Prostate gland (tissue), 2 donors: Measurements from ENCODE around the gene UGT1A3. TPM values are rescaled to one million over a fixed set of nuclear protein-coding genes. Genes with fewer than 3 reads are reported as not detected.

Source experiments
- DNase-seq: peaks from one replicate; pipeline ENCODE4 v3.0.0-alpha.2; 2019; ENCODE audit warnings: low spot score
- H3K27ac ChIP-seq, 2 donors: fragments of 200-600 bp; sonication (generic); 2 replicates each; pipeline ENCODE4 v1.5.1; 2017 to 2019
- H3K27me3 ChIP-seq: fragments of 200-600 bp; sonication (generic); replicated peaks from 2 replicates; pipeline ENCODE4 v1.5.1; 2019; ENCODE audit not compliant: insufficient read depth
- H3K36me3 ChIP-seq, 2 donors: fragments of 200-600 bp; sonication (generic); 1 replicate in 1 of 2; 2 replicates in 1 of 2; pipeline versions ENCODE4 v1.5.1 to v1.8.1; 2017 to 2019
- H3K4me1 ChIP-seq: fragments of 200-600 bp; sonication (generic); replicated peaks from 2 replicates; pipeline ENCODE4 v1.5.1; 2019
- H3K4me3 ChIP-seq, 2 donors: fragments of 200-600 bp; sonication (generic); 2 replicates each; pipeline ENCODE4 v1.5.1; 2017 to 2019
- H3K9me3 ChIP-seq: fragments of 200-600 bp; sonication (generic); 2 replicates; pipeline ENCODE4 v1.5.1; 2017
- POLR2A ChIP-seq: fragments of 450-650 bp; IDR thresholded peaks from one replicate; pipeline ENCODE4 v1.6.1; 2016; ENCODE audit warnings: antibody characterized with exemption, mild to moderate bottlenecking
- POLR2AphosphoS5 ChIP-seq: sonication (generic); formaldehyde crosslinking; IDR thresholded peaks from one replicate; pipeline ENCODE4 v1.6.1; 2017; ENCODE audit warnings: antibody characterized with exemption
- WGBS: methylation state at CpG from one replicate; pipeline ENCODE4 v1.1.5; 2018; 5-methylcytosine and 5-hydroxymethylcytosine counted together
- intact Hi-C: fragments of 100-400 bp; cut with DNase I; formaldehyde crosslinking; loops from one replicate; pipeline ENCODE4 v1.14.2; 2022
- total RNA-seq, 2 donors: library from RNA; depleted of rRNA; stranded (reverse); fragments of >200 nt; gene quantifications; one replicate each; pipeline ENCODE4 v1.1.0, GENCODE V29; 2016
- TF ChIP-seq, protein P1 (sequence below), 4 experiments: fragments of 200-600 bp in 2 of 4; fragments of 450-650 bp in 2 of 4; sonication (generic) in 2 of 4; IDR thresholded peaks; 1 replicate in 3 of 4; 2 replicates in 1 of 4; pipeline ENCODE4 v1.5.1; 2016 to 2019; ENCODE audit warnings: antibody characterized with exemption in 4 of 4, mild to moderate bottlenecking in 2 of 4, moderate library complexity in 2 of 4

UGT1A3 gene
- total RNA-seq, 2 donors from 2014 or later, result 0.64 TPM; not detected in 1

DNA sequence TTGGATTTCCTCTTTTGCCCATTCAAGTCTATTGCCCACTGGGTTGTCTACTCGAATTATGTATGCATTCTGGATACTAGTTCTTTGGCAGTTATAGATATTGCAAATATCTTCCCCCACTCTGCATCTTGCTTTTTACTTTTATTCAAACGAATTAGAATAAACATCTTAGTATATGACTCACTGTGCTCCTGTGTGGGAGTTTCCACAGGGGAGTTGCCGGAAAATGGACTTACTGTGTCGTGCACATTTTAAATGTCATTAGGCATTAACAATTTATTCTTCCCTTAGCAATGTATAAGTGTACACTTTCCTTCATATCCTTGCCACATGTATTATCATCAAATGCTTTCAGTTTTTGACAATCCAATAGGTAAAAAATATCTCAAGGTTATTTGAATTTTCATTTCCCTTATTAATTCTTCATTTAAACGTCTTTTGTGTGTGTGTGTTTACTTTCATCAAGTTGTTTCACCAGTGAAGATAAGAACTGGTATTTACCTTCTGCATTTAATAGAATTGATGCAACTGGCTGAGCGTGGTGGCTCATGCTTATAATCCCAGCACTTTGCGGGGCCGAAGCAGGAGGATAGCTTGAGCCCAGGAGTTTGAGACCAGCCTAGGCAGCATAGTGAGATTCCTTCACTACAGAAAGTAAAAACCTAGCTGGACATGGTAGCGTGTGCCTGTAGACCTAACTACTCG is 20.8 kb upstream of the UGT1A3 start:
- WGBS, result 61% methylated on average over 10 of the region's 10 CpGs
- no peaks in the 10 kb centered on the region for H3K36me3 ChIP-seq
- H3K9me3 ChIP-seq, result no peaks in the 10 kb centered on the region
- H3K4me1 ChIP-seq, result no peaks in the 10 kb centered on the region
- intact Hi-C loops, result no loop called here
- no peak overlapping the region for H3K27ac ChIP-seq
- no peak overlapping the region for H3K4me3 ChIP-seq
- no peak for DNase-seq
- TF ChIP-seq POLR2AphosphoS5, result no peak
- TF ChIP-seq, protein P1, sequence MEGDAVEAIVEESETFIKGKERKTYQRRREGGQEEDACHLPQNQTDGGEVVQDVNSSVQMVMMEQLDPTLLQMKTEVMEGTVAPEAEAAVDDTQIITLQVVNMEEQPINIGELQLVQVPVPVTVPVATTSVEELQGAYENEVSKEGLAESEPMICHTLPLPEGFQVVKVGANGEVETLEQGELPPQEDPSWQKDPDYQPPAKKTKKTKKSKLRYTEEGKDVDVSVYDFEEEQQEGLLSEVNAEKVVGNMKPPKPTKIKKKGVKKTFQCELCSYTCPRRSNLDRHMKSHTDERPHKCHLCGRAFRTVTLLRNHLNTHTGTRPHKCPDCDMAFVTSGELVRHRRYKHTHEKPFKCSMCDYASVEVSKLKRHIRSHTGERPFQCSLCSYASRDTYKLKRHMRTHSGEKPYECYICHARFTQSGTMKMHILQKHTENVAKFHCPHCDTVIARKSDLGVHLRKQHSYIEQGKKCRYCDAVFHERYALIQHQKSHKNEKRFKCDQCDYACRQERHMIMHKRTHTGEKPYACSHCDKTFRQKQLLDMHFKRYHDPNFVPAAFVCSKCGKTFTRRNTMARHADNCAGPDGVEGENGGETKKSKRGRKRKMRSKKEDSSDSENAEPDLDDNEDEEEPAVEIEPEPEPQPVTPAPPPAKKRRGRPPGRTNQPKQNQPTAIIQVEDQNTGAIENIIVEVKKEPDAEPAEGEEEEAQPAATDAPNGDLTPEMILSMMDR (IDR thresholded peaks at IDR 0.05), result no peak
- TF ChIP-seq POLR2A, result no peak
- H3K27me3 ChIP-seq, result no peaks in the 10 kb centered on the region

DNA sequence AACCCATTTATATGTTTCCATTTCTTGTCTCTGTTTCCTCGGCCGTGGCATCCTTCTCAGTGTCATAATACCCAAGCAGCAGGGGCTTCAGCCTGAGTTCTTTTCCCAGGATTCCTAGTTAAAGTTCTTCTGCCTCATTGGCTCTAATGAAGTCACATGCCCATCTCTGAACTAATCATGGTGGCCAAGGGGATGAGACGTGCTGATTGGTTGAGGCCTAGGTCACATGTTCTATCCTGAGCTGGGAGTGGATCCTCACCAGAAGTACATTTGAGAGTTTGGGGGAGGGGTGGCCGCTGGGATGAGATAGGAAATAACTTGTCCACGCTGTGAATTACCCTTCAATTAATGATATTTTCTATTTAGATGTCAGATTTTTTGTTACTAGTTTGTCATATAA is 19.9 kb upstream of the UGT1A3 start:
- H3K9me3 ChIP-seq, result no peaks in the 10 kb centered on the region
- no peaks in the 10 kb centered on the region for H3K27me3 ChIP-seq
- DNase-seq, result no peak
- no peaks in the 10 kb centered on the region for H3K36me3 ChIP-seq
- intact Hi-C loops, result no loop called here
- TF ChIP-seq POLR2A, result no peak
- TF ChIP-seq, protein P1 (IDR thresholded peaks at IDR 0.05), result no peak
- no peak for TF ChIP-seq POLR2AphosphoS5
- no peak overlapping the region for H3K4me3 ChIP-seq
- H3K27ac ChIP-seq, result no peak overlapping the region
- no peaks in the 10 kb centered on the region for H3K4me1 ChIP-seq
- WGBS, result 83% methylated on average over 5 of the region's 5 CpGs

DNA sequence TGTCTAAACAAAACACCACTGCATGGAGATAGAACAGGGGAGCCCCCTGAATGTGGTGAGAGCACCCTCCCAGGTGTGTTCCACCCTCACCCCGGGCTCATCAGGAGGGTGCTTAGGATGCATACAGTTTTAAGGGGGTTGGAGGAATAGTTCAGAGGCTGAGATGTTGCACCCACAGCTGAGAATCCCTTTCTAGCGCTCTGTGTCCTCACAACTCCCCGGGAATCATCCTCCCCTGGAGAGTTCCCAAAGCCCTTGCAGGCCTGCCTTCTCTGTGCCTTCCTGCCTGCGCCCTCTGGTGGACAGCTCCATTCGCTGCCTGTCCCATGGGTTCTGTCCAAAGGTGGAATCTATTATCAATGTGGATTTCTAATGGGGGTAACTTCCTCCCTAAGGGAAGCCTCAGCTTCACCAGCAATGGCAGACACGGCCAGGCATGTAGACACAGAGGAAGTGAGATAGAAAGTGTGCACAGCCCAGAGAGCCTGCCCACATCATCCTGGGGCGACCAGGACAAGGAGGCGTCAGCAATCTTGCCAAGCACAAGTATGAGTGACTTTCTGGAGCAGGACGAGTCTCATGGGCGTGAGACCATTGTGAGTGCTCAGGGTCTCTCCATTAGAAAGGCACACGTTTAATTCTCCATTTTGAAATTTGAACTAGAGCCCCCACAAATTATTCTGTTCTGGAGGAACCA is 17.4 kb upstream of the UGT1A3 start:
- TF ChIP-seq POLR2A, result no peak
- TF ChIP-seq POLR2AphosphoS5, result peak; percentile 70
- TF ChIP-seq, protein P1 (IDR thresholded peaks at IDR 0.05), result peak; percentile 86 to 90 (median 88)
- peak; percentile 85 for DNase-seq
- WGBS, result 37% methylated on average over 11 of the region's 11 CpGs

DNA sequence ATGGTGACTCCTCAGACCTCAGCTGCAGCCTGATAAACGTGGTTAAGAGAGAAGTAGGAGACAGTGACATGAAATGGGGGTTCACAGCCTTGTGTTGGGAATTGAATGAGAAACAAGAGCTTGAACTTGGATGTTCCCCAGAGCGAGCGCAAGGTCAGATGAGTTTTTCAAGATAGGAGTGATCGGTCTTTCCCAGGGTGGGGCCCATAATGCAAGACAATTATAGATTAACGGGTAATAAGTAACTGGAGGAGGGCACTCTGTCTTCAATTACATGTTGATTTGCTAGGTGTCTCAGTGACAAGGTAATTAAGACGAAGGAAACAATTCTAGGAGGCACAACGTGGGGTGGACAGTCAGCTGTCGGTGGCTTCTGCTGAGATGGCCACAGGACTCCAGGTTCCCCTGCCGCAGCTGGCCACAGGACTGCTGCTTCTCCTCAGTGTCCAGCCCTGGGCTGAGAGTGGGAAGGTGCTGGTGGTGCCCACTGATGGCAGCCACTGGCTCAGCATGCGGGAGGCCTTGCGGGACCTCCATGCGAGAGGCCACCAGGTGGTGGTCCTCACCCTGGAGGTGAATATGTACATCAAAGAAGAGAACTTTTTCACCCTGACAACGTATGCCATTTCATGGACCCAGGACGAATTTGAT is 16.1 kb upstream of the UGT1A3 start, which contains the start of gene UGT1A5:
UGT1A5 (plus strand) TSS at position 297 of the 651 bp plus-strand sequence; CDS start at position 382, 85 bp downstream.
- intact Hi-C loops, result no loop called here
- H3K36me3 ChIP-seq, result no peaks in the 10 kb centered on the region
- 87% methylated on average over 14 of the region's 14 CpGs for WGBS
- no peaks in the 10 kb centered on the region for H3K4me1 ChIP-seq
- DNase-seq, result no peak
- H3K27me3 ChIP-seq, result no peaks in the 10 kb centered on the region
- TF ChIP-seq POLR2A (no peak), POLR2AphosphoS5 (no peak)
- TF ChIP-seq, protein P1 (IDR thresholded peaks at IDR 0.05), result no peak
- H3K4me3 ChIP-seq, result no peak within 1 kb of the TSS
- H3K9me3 ChIP-seq, result no peaks in the 10 kb centered on the region
- H3K27ac ChIP-seq, result no peak within 1 kb of the TSS

More for the DNA sequence above, 17.4 kb upstream of the UGT1A3 start:
- no peak overlapping the region for H3K4me3 ChIP-seq
- intact Hi-C loops, result no loop called here
- no peak overlapping the region for H3K27ac ChIP-seq
- H3K9me3 ChIP-seq, result no peaks in the 10 kb centered on the region
- H3K36me3 ChIP-seq, result no peaks in the 10 kb centered on the region
- H3K4me1 ChIP-seq, result no peaks in the 10 kb centered on the region
- H3K27me3 ChIP-seq, result no peaks in the 10 kb centered on the region
